ACHN (cell line): ENCODE measurements around the gene COG5.

ENCODE experiments used
- DNase-seq: peaks from one replicate; pipeline ENCODE4 v3.0.0-alpha.2; 2015
- in situ Hi-C: cut with HindIII; loops from 2 replicates; pipeline ENCODE4 v1.10.0; 2017; ENCODE audit warnings: low sequenced_read_pairs, low pct_ligation_motif_present, low pct_unique_long_range_greater_than_20kb

COG5 gene

GRCh38 chr7:107318523-107319160 lies 245.1 kb downstream of the COG5 start:
- in situ Hi-C loops = no loop called here
- DNase-seq = no peak

- in situ Hi-C loops = no loop called here
- DNase-seq = no peak
Observed at GRCh38 chr7:107315716-107316220, 248.0 kb downstream of the COG5 start.

GRCh38 chr7:107313355-107313754 lies 250.4 kb downstream of the COG5 start:
- no peak for DNase-seq
- in situ Hi-C loops = no loop called here

- no peak for DNase-seq
- in situ Hi-C loops = no loop called here
Observed at GRCh38 chr7:107312418-107312817, 251.3 kb downstream of the COG5 start.

- no peak for DNase-seq
- in situ Hi-C loops = no loop called here
Observed at GRCh38 chr7:107309296-107309695, 254.4 kb downstream of the COG5 start.

GRCh38 chr7:107304636-107305035 lies 259.1 kb downstream of the COG5 start:
- DNase-seq = no peak
- in situ Hi-C loops = no loop called here

GRCh38 chr7:107304063-107304462 lies 259.7 kb downstream of the COG5 start:
- in situ Hi-C loops = no loop called here
- no peak for DNase-seq

- in situ Hi-C loops = no loop called here
Observed at GRCh38 chr7:107302250-107302847, 261.4 kb downstream of the COG5 start.

GRCh38 chr7:107294182-107294581 lies 269.5 kb downstream of the COG5 start:
- in situ Hi-C loops = no loop called here
- DNase-seq = no peak

More at GRCh38 chr7:107302250-107302847, 261.4 kb downstream of the COG5 start:
- no peak for DNase-seq

- DNase-seq = no peak
- in situ Hi-C loops = no loop called here
Observed at GRCh38 chr7:107292591-107292990, 271.1 kb downstream of the COG5 start.

GRCh38 chr7:107291434-107291833 lies 272.3 kb downstream of the COG5 start:
- DNase-seq = no peak
- in situ Hi-C loops = no loop called here

- DNase-seq = no peak
Observed at GRCh38 chr7:107286751-107287621, 276.7 kb downstream of the COG5 start.

GRCh38 chr7:107284911-107285479 lies 278.7 kb downstream of the COG5 start:
- in situ Hi-C loops = no loop called here
- DNase-seq = no peak

More at GRCh38 chr7:107286751-107287621, 276.7 kb downstream of the COG5 start:
- in situ Hi-C loops = no loop called here

- in situ Hi-C loops = no loop called here
- no peak for DNase-seq
Observed at GRCh38 chr7:107277331-107277730, 286.4 kb downstream of the COG5 start.

- no peak for DNase-seq
- in situ Hi-C loops = no loop called here
Observed at GRCh38 chr7:107276220-107276827, 287.4 kb downstream of the COG5 start.

GRCh38 chr7:107274506-107274905 lies 289.2 kb downstream of the COG5 start:
- in situ Hi-C loops = no loop called here
- DNase-seq = no peak

- in situ Hi-C loops = no loop called here
Observed at GRCh38 chr7:107269790-107270189, 293.9 kb downstream of the COG5 start.

GRCh38 chr7:107268594-107268993 lies 295.1 kb downstream of the COG5 start:
- no peak for DNase-seq
- in situ Hi-C loops = no loop called here

More at GRCh38 chr7:107269790-107270189, 293.9 kb downstream of the COG5 start:
- no peak for DNase-seq

- in situ Hi-C loops = no loop called here
- DNase-seq = no peak
Observed at GRCh38 chr7:107267138-107267537, 296.6 kb downstream of the COG5 start.
